ENCODE measurements around the gene TBC1D5.

The TBC1D5 gene

DNA sequence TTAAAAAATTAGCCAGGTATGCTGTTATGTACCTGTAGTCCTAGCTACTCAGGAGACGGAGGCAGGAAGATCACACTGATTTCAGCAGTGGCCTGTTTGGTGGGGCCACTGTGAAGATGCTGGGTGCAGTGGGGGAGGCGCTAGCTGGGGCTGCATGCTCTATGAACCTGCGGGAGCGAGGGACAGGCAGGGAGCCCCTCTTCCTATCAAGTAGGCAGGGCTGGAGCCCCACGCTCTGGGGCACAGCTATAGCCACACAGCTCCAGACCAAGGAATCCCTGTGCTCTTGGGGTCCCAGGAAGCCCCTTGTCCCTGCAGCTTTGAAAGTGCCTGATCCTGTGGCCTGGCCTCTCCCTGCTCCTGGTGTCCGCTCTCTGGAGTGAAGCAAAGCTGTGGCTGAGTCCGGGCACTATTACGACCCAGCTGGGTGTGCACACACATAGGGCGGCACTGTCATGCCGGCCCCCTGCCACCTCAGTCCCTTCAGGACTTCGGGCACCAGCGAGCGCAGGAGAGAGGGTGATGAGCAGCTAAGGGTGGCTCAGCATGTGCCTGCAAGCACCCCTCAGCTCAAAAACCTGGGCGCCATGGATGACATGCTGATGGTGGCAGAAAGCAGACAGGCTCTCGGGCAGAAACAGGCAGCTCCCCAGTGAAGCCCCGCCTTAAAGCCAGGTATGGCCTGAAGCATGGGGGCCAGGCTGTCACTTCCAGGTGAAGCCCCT lies 262.6 kb downstream of the TBC1D5 start:
- Mint-ChIP-seq H3K9me3 (no peaks in the 10 kb centered on the region), H3K36me3 (ENCODE audit: low read depth) (peaks cover 14% of the 10 kb centered on the region), H3K27ac (no peak overlapping the region), H3K4me1 (ENCODE audit: low read depth) (no peaks in the 10 kb centered on the region), H3K4me3 (no peak overlapping the region), H3K27me3 (no peaks in the 10 kb centered on the region)
- DNase-seq, result no peak

- Mint-ChIP-seq H3K27me3 (no peaks in the 10 kb centered on the region), H3K9me3 (no peaks in the 10 kb centered on the region), H3K36me3 (ENCODE audit: low read depth) (peaks cover 14% of the 10 kb centered on the region), H3K4me1 (ENCODE audit: low read depth) (no peaks in the 10 kb centered on the region), H3K27ac (no peak overlapping the region), H3K4me3 (no peak overlapping the region)
- no peak for DNase-seq
Observed at GRCh38 chr3:17478673-17479072, 263.8 kb downstream of the TBC1D5 start.

GRCh38 chr3:17473761-17474160 lies 268.7 kb downstream of the TBC1D5 start:
- Mint-ChIP-seq H3K27me3 (no peaks in the 10 kb centered on the region), H3K4me3 (no peak overlapping the region), H3K27ac (no peak overlapping the region), H3K4me1 (ENCODE audit: low read depth) (no peaks in the 10 kb centered on the region), H3K9me3 (no peaks in the 10 kb centered on the region), H3K36me3 (ENCODE audit: low read depth) (peaks cover 6% of the 10 kb centered on the region)
- no peak for DNase-seq

DNA sequence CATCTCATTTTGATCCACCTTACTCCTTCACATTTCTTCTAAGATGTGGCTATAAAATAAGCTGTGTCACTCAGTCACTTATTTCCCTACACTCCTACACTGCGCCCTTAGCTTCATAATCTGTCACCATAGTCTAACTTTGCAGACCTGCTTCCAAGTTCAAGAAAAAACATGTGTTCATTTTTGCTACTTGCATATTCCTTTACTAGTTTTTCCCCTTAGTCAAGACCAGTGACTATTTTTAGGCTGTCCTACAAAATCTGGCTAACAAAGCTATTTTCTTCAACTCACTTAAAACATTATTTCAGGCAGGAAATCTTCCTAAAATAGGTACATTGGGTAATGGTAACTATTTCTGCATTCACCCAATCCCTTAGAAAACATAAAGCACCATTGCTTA lies 272.5 kb downstream of the TBC1D5 start:
- Mint-ChIP-seq H3K4me1 (ENCODE audit: low read depth) (no peaks in the 10 kb centered on the region), H3K27me3 (no peaks in the 10 kb centered on the region), H3K36me3 (ENCODE audit: low read depth) (peaks cover 12% of the 10 kb centered on the region), H3K4me3 (no peak overlapping the region), H3K27ac (no peak overlapping the region), H3K9me3 (no peaks in the 10 kb centered on the region)
- DNase-seq, result no peak

GRCh38 chr3:17469520-17469919 lies 272.9 kb downstream of the TBC1D5 start:
- no peaks in the 10 kb centered on the region for H3K4me1 Mint-ChIP-seq (ENCODE audit: low read depth)
- no peaks in the 10 kb centered on the region for H3K27me3 Mint-ChIP-seq

DNA sequence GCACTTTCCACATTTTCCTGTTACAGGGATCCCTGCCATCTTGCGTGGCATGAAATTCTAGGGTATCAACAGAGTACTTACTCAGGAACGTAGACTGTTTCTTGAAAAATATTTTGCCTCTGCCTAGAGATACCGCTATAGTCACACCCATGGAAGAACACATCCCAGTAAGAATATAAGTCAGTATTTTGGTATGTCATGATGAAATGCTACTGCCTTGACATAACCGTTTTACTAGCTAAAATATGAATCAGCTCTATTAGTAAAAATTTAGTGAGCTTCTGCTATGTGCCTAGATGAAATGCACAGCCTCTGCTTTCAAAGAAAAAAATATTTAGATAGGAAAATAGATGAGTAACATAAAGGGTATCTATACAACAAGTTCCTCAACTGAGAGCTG lies 276.4 kb downstream of the TBC1D5 start:
- Mint-ChIP-seq H3K9me3 (no peaks in the 10 kb centered on the region), H3K27me3 (no peaks in the 10 kb centered on the region), H3K36me3 (ENCODE audit: low read depth) (peaks cover 12% of the 10 kb centered on the region), H3K27ac (no peak overlapping the region), H3K4me3 (no peak overlapping the region), H3K4me1 (ENCODE audit: low read depth) (no peaks in the 10 kb centered on the region)
- no peak for DNase-seq

More at GRCh38 chr3:17469520-17469919, 272.9 kb downstream of the TBC1D5 start:
- no peak for DNase-seq
- H3K4me3 Mint-ChIP-seq, result no peak overlapping the region
- no peaks in the 10 kb centered on the region for H3K9me3 Mint-ChIP-seq
- H3K27ac Mint-ChIP-seq, result no peak overlapping the region
- H3K36me3 Mint-ChIP-seq (ENCODE audit: low read depth), result peaks cover 12% of the 10 kb centered on the region

- Mint-ChIP-seq H3K36me3 (ENCODE audit: low read depth) (peaks cover 12% of the 10 kb centered on the region), H3K9me3 (no peaks in the 10 kb centered on the region), H3K27ac (no peak overlapping the region), H3K4me1 (ENCODE audit: low read depth) (no peaks in the 10 kb centered on the region), H3K27me3 (no peaks in the 10 kb centered on the region), H3K4me3 (no peak overlapping the region)
- DNase-seq, result no peak
Observed at GRCh38 chr3:17459470-17459993, 282.9 kb downstream of the TBC1D5 start.

GRCh38 chr3:17456650-17457049 lies 285.8 kb downstream of the TBC1D5 start:
- H3K4me1 Mint-ChIP-seq (ENCODE audit: low read depth), result no peaks in the 10 kb centered on the region
- H3K36me3 Mint-ChIP-seq (ENCODE audit: low read depth), result peaks cover 10% of the 10 kb centered on the region
- no peaks in the 10 kb centered on the region for H3K9me3 Mint-ChIP-seq
- no peak overlapping the region for H3K4me3 Mint-ChIP-seq
- no peaks in the 10 kb centered on the region for H3K27me3 Mint-ChIP-seq
- no peak overlapping the region for H3K27ac Mint-ChIP-seq
- no peak for DNase-seq

- Mint-ChIP-seq H3K4me1 (ENCODE audit: low read depth) (peaks cover 1% of the 10 kb centered on the region), H3K4me3 (no peak overlapping the region), H3K36me3 (ENCODE audit: low read depth) (peaks cover 13% of the 10 kb centered on the region), H3K27me3 (no peaks in the 10 kb centered on the region), H3K27ac (no peak overlapping the region), H3K9me3 (no peaks in the 10 kb centered on the region)
- no peak for DNase-seq
Observed at GRCh38 chr3:17456046-17456445, 286.4 kb downstream of the TBC1D5 start.

DNA sequence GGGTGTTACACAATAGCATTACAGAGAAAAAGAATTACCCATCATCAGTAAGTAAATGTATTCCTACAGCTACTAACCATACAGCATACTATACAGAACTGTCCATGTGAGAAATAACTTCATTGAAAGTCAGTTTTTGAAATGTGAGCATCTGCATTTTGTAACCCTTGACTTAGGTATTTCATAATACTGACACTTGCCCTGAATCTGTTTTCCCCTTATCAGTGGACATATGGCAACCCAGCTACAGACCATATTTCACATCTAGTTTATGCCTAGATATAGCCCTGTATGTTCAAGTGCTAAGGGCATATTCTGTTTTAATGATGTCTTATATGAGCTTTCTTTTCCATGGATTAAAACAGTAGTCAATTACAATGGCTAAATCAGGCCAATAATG lies 297.6 kb downstream of the TBC1D5 start:
- Mint-ChIP-seq H3K27me3 (no peaks in the 10 kb centered on the region), H3K36me3 (ENCODE audit: low read depth) (peaks cover 21% of the 10 kb centered on the region), H3K4me1 (ENCODE audit: low read depth) (no peaks in the 10 kb centered on the region), H3K4me3 (no peak overlapping the region), H3K27ac (no peak overlapping the region), H3K9me3 (peaks cover 3% of the 10 kb centered on the region)
- DNase-seq, result no peak

GRCh38 chr3:17443142-17443541 lies 299.3 kb downstream of the TBC1D5 start:
- Mint-ChIP-seq H3K36me3 (ENCODE audit: low read depth) (peaks cover 26% of the 10 kb centered on the region), H3K27ac (no peak overlapping the region), H3K4me1 (ENCODE audit: low read depth) (no peaks in the 10 kb centered on the region), H3K4me3 (no peak overlapping the region), H3K9me3 (peaks cover 9% of the 10 kb centered on the region), H3K27me3 (no peaks in the 10 kb centered on the region)
- no peak for DNase-seq

DNA sequence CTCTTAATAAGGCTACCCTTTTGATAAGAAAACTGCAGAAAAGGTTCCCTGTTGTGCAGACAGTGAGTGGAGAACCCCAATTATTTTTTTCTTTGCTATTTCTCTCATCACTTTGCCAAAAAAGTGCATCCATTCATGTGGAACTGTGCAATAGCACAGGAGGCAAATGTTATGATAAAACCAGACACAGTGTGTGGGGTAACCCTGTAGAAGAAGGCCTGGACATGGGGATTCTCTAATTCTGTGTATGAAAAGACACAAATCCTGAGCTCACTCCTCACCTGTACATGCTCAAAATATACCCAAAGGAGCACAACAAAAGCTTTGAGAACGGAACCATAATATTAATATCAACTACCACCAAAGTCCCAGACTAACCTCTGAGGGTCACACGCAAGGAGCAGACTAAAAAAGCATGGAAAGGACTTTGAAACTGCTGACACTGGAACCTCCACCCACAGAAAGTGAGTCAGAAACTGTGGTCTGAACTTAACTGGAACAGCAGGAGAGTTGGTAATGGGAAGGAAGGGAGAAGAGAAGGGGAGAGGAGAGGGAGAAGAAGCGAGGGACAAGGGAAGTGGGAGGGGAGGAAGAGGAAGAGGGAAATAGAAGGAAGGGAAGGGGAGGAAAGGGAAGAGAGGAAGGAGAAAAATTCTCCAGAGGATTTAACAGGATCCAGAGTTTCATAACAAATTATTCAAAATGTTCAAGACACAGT lies 299.9 kb downstream of the TBC1D5 start:
- Mint-ChIP-seq H3K36me3 (ENCODE audit: low read depth) (peaks cover 29% of the 10 kb centered on the region), H3K4me1 (ENCODE audit: low read depth) (no peaks in the 10 kb centered on the region), H3K4me3 (no peak overlapping the region), H3K9me3 (peaks cover 13% of the 10 kb centered on the region), H3K27me3 (no peaks in the 10 kb centered on the region), H3K27ac (no peak overlapping the region)
- DNase-seq, result no peak

DNA sequence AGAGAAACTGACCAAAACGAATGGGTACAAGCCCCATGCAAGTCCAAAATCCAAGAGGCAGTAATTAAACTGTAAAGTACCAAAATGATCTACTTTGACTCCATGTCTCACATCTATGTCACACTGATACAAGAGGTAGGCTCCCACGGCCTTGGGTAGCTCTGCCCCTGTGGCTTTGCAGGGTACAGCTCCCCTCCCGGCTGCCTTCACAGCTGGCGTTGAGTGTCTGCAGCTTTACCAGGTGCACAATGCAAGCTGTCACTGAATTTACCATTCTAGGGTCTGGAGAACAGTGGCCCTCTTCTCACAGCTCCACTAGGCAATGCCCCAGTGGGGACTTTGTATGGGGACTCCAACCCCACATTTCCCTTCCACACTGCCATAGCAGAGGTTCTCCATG lies 308.6 kb downstream of the TBC1D5 start:
- no peak for DNase-seq
- H3K36me3 Mint-ChIP-seq (ENCODE audit: low read depth), result peaks cover 7% of the 10 kb centered on the region
- H3K9me3 Mint-ChIP-seq, result peaks cover 9% of the 10 kb centered on the region
- H3K27me3 Mint-ChIP-seq, result no peaks in the 10 kb centered on the region
- no peaks in the 10 kb centered on the region for H3K4me1 Mint-ChIP-seq (ENCODE audit: low read depth)
- H3K4me3 Mint-ChIP-seq, result no peak overlapping the region
- no peak overlapping the region for H3K27ac Mint-ChIP-seq

DNA sequence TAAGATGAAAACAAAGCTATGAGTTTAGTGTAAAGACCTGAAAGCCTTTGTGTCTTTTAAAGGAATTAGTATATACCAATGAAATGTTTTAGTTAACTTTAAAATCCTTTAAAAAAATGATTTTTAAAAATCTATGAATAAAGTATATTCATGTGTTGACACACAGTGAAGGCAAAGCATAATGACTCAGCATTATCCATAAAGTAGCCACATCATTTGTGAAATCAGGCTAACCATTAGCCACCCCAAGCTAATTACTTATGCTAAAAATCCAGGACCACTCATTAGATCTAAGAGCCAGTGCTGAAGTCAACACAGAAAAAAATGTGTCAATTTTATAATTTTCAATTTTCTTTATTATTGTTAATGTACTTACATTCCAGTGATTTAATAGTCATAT lies 310.2 kb downstream of the TBC1D5 start:
- Mint-ChIP-seq H3K27ac (no peak overlapping the region), H3K27me3 (no peaks in the 10 kb centered on the region), H3K9me3 (no peaks in the 10 kb centered on the region), H3K36me3 (ENCODE audit: low read depth) (peaks cover 1% of the 10 kb centered on the region), H3K4me3 (no peak overlapping the region), H3K4me1 (ENCODE audit: low read depth) (no peaks in the 10 kb centered on the region)
- no peak for DNase-seq

DNA sequence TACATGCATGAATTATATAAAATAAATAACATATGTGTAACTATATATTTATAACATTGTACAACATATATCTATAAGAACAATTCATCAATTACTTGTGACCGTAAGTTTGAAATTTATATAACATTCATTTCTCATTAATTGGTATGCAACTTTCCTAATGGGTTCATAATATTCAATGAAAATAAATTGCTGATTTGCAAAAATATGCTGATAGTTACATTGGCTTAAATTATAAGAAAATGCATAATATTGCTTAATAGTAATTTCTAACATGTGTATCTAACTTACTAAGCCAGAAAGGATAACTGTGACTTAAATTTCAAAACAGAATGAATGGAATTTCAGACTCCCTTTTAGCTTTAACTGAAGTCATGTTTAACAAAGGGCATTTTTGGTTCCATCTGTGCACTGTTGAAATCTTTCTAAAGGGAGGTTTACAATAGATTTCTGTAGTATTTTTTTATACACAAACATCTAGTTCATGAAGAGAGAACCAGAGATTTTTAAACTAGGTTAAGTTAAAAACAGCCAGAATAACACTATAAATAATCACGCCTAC lies 310.9 kb downstream of the TBC1D5 start:
- Mint-ChIP-seq H3K27me3 (no peaks in the 10 kb centered on the region), H3K9me3 (no peaks in the 10 kb centered on the region), H3K4me1 (ENCODE audit: low read depth) (no peaks in the 10 kb centered on the region), H3K36me3 (ENCODE audit: low read depth) (peaks cover 1% of the 10 kb centered on the region), H3K4me3 (no peak overlapping the region), H3K27ac (no peak overlapping the region)
- no peak for DNase-seq
